GM12891 (cell line): ENCODE results near the gene TACO1.

Source experiments
- POLR2A ChIP-seq: IDR thresholded peaks from 2 replicates; pipeline ENCODE4 v1.6.1; 2011; ENCODE audit warnings: low read depth, low read length, control low read depth
- POLR2AphosphoS5 ChIP-seq: IDR thresholded peaks from 2 replicates; pipeline ENCODE4 v1.6.1; 2011; ENCODE audit warnings: low read depth, low read length, control low read depth
- SPI1 ChIP-seq: IDR thresholded peaks from 2 replicates; pipeline ENCODE4 v1.6.1; 2011; ENCODE audit warnings: low read depth, low read length, control low read depth
- TAF1 ChIP-seq: IDR thresholded peaks from 2 replicates; pipeline ENCODE4 v1.6.1; 2011; ENCODE audit warnings: low read depth, low read length, control low read depth

DNA sequence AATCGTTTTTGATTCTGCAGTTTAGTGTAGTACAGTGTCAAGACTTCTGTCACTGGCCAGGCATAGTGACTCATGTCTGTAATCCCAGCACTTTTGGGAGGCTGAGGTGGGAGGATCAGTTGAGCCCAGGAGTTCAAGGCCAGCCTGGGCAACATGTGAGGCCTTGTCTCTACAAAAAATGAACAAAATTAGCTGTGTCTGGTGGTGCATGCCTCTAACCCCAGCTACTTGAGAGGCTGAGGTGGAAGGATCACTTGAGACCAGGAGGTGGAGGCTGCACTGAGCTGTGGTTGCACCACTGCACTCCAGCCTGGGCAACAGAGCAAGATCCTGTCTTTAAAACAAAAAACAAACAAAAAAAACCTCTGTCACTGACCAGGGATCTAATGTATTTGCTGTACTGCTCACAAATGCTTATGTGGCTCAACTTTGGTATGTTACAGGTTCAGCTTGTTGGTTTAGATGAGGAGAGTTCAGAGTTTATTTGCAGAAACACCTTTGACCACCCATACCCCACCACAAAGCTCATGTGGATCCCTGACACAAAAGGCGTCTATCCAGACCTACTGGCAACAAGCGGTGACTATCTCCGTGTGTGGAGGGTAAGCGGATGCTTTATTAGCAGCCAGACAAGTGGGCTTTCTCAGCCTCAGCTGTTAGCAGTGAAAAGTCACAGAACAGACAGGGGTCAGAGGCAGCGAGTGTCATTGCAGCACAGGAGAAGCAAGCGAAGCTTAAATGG lies 22.5 kb upstream of the TACO1 start:
- TF ChIP-seq POLR2AphosphoS5 = no peak
- TF ChIP-seq POLR2A = no peak
- TF ChIP-seq SPI1 = no peak
- no peak for TF ChIP-seq TAF1
